Activated CD8-positive, alpha-beta T cell treated with anti-CD3 and anti-CD28 coated beads for 36 hours (primary cell): Measurements from ENCODE around the gene NMU. TPM values are rescaled to one million over a fixed set of nuclear protein-coding genes. Genes with fewer than 3 reads are reported as not detected.

Source experiments
- ATAC-seq: fragments of 200-7000 bp; cut with Tn5 transposase; one replicate; pipeline ENCODE4 v1.10.0; 2021; ENCODE audit warnings: mild to moderate bottlenecking, moderate library complexity
- CTCF ChIA-PET: fragments of 350-600 bp; sonication (Branson Sonifier 250); formaldehyde crosslinking; loops from one replicate; lab custom pipeline; 2021; ENCODE audit warnings: antibody characterized with exemption; lab: Charles Lee
- POLR2A ChIA-PET: fragments of 350-600 bp; sonication (Branson Sonifier 250); formaldehyde crosslinking; loops from one replicate; lab custom pipeline; 2021; ENCODE audit warnings: antibody characterized with exemption; lab: Charles Lee
- DNase-seq: peaks from one replicate; pipeline ENCODE4 v3.0.0-alpha.2; 2020
- H3K27ac Mint-ChIP-seq: one replicate; pipeline ENCODE4 v1.8.0; 2021; ENCODE audit warnings: mild to moderate bottlenecking, mixed read lengths
- H3K27me3 Mint-ChIP-seq: one replicate; pipeline ENCODE4 v1.8.0; 2021; ENCODE audit warnings: mixed read lengths
- H3K36me3 Mint-ChIP-seq: one replicate; pipeline ENCODE4 v1.8.0; 2021; ENCODE audit warnings: low read depth, mixed read lengths
- H3K4me1 Mint-ChIP-seq: one replicate; pipeline ENCODE4 v1.8.0; 2021; ENCODE audit warnings: low read depth, mixed read lengths
- H3K4me3 Mint-ChIP-seq: one replicate; pipeline ENCODE4 v1.8.0; 2021; ENCODE audit warnings: mild to moderate bottlenecking, moderate library complexity, mixed read lengths
- H3K9me3 Mint-ChIP-seq: one replicate; pipeline ENCODE4 v1.8.0; 2021; ENCODE audit warnings: mixed read lengths
- CTCF ChIP-seq: fragments of 200-600 bp; IDR thresholded peaks from one replicate; pipeline ENCODE4 v1.8.0; 2022; ENCODE audit warnings: antibody characterized with exemption, mild to moderate bottlenecking
- intact Hi-C: fragments of 100-400 bp; cut with micrococcal nuclease; formaldehyde crosslinking; loops from one replicate; pipeline ENCODE4 v1.10.0; 2022
- total RNA-seq, 2 experiments: library from RNA; stranded (reverse); gene quantifications; one replicate each; pipeline ENCODE4 v1.2.3, GENCODE V29; 2021

The NMU gene
- total RNA-seq, 2 experiments from 2014 or later: 0.41 TPM; not detected in 1

DNA sequence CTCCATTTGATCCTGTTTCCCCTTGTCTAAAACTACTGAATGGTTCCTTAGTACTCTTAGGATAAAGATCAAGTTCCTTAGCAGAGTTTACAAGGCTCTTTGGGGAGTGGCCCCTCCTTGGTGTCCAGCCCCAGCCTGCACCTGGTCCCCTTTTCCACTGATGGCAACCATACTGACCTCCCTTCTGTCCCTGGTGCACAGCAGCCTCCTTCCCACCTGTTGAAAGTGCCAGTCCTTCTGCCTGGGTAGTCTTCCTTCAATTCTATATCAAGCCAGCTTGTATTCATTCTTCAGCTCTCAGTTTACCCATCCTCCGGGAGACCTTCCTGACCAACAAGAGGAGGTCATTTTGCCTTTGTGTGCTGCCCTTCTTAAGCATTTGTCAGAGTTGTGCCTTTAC, 30.4 kb upstream of the NMU start:
- ATAC-seq: no peak
- no peak overlapping the region for H3K27ac Mint-ChIP-seq
- H3K4me3 Mint-ChIP-seq: no peak overlapping the region
- peaks cover 5% of the 10 kb centered on the region for H3K4me1 Mint-ChIP-seq
- peaks cover 3% of the 10 kb centered on the region for H3K9me3 Mint-ChIP-seq
- POLR2A ChIA-PET: no interaction called here
- DNase-seq: no peak
- no peak for TF ChIP-seq CTCF
- no peaks in the 10 kb centered on the region for H3K36me3 Mint-ChIP-seq
- H3K27me3 Mint-ChIP-seq: peaks cover 15% of the 10 kb centered on the region
- intact Hi-C loops: no loop called here
- CTCF ChIA-PET: interaction anchor here (1.5 kb wide), 1 partner anchor 22 kb away, joined by 4 read pairs; no protein-coding TSS in a partner anchor

- Mint-ChIP-seq H3K27ac (no peak overlapping the region), H3K4me1 (peaks cover 15% of the 10 kb centered on the region), H3K27me3 (peaks cover 12% of the 10 kb centered on the region), H3K4me3 (no peak overlapping the region), H3K9me3 (peaks cover 12% of the 10 kb centered on the region), H3K36me3 (no peaks in the 10 kb centered on the region)
- ChIA-PET CTCF (no interaction called here), POLR2A (no interaction called here)
- DNase-seq (no peak), ATAC-seq (no peak)
- intact Hi-C loops: no loop called here
- TF ChIP-seq CTCF: no peak
Measured at GRCh38 chr4:55663145-55663544, 27.0 kb upstream of the NMU start.

DNA sequence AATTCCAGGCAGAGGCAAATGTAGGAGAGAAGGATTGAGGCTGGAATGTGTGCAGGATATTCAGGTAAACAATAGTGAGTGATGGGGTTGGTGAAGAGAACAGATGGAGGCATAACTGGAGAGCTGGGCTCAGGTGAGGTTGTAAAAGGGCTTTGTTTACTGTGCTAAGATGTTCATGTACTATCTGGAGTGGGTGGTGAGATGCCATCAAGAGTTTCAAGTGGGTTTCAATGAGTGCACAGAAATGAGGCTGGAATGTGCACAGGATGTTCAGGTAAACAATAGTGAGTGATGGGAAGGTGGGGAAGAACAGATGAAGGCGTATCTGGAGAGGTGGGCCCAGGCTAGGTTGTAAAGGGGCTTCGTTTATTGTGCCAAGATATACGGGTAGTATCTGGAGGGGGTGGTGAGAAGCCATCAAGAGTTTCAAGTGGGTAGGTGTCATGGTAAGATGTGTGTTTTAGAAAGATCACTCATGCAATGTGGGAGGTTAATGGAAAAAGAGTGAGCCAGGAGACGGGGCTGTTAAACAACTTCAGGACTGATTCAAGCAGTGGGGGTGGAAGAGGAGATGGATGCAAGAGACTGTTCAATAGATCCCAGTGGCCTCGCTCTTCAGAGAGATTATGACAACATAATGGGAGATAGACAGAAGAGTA, 25.4 kb upstream of the NMU start:
- peaks cover 15% of the 10 kb centered on the region for H3K4me1 Mint-ChIP-seq
- H3K4me3 Mint-ChIP-seq: no peak overlapping the region
- no peaks in the 10 kb centered on the region for H3K36me3 Mint-ChIP-seq
- peak overlapping the region; percentile 16 for H3K27ac Mint-ChIP-seq
- intact Hi-C loops: no loop called here
- ChIA-PET CTCF (no interaction called here), POLR2A (no interaction called here)
- H3K27me3 Mint-ChIP-seq: peaks cover 6% of the 10 kb centered on the region
- peak; percentile 5 for DNase-seq
- peak; percentile 72 for ATAC-seq
- H3K9me3 Mint-ChIP-seq: peaks cover 12% of the 10 kb centered on the region
- no peak for TF ChIP-seq CTCF

DNA sequence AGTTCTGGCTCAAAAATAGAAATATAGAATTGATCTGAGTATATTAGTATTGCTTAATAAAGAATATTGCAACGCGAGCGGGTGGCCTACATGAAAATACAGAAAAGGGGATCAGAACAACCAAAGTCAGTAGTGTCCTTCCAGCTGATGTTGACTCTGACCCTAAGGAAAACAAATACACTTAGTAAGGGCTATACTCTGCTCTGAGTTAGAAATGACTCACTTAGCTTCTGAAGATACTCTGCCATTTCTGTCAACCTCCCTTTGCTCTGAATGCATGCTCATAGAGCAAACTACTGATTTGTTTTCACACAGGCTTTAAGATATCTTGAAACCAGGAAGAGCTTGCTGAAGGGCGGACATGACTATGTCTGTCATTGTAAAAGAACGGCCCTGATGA, 22.6 kb upstream of the NMU start:
- DNase-seq: no peak
- Mint-ChIP-seq H3K27ac (no peak overlapping the region), H3K27me3 (peaks cover 4% of the 10 kb centered on the region), H3K36me3 (no peaks in the 10 kb centered on the region), H3K4me3 (no peak overlapping the region), H3K4me1 (peaks cover 15% of the 10 kb centered on the region), H3K9me3 (peaks cover 12% of the 10 kb centered on the region)
- ChIA-PET CTCF (interaction anchor here (0.6 kb wide), 1 partner anchor 1276 kb away, joined by 3 read pairs; no protein-coding TSS in a partner anchor), POLR2A (no interaction called here)
- intact Hi-C loops: no loop called here
- no peak for ATAC-seq
- TF ChIP-seq CTCF: no peak

GRCh38 chr4:55654131-55654530, 18.0 kb upstream of the NMU start:
- intact Hi-C loops: no loop called here
- H3K27ac Mint-ChIP-seq: no peak overlapping the region
- POLR2A ChIA-PET: no interaction called here
- no peaks in the 10 kb centered on the region for H3K36me3 Mint-ChIP-seq
- no peak for TF ChIP-seq CTCF
- ATAC-seq (no peak), DNase-seq (no peak)
- CTCF ChIA-PET: interaction anchor here (1.5 kb wide), 1 partner anchor 22 kb away, joined by 4 read pairs; no protein-coding TSS in a partner anchor
- H3K4me3 Mint-ChIP-seq: no peak overlapping the region
- H3K4me1 Mint-ChIP-seq: no peaks in the 10 kb centered on the region
- H3K9me3 Mint-ChIP-seq: no peaks in the 10 kb centered on the region
- H3K27me3 Mint-ChIP-seq: peaks cover 9% of the 10 kb centered on the region
